Brain pericyte (primary cell): ENCODE measurements around the gene NYNRIN.

Source experiments
- DNase-seq: peaks from one replicate; pipeline ENCODE4 v3.0.0-alpha.2; 2012; ENCODE audit warnings: low read depth, low spot score

Gene NYNRIN

GRCh38 chr14:24430682-24431568, 32.1 kb downstream of the NYNRIN start:
- no peak for DNase-seq

GRCh38 chr14:24431569-24432258, 32.9 kb downstream of the NYNRIN start:
- peak; percentile 69 for DNase-seq

GRCh38 chr14:24432259-24433131, 33.7 kb downstream of the NYNRIN start:
- no peak for DNase-seq

- DNase-seq: no peak
Observed at GRCh38 chr14:24434036-24434435, 35.2 kb downstream of the NYNRIN start.

GRCh38 chr14:24434676-24435075, 35.9 kb downstream of the NYNRIN start:
- DNase-seq: no peak

GRCh38 chr14:24435192-24435810, 36.5 kb downstream of the NYNRIN start:
- no peak for DNase-seq

GRCh38 chr14:24435998-24436354, 37.2 kb downstream of the NYNRIN start:
- DNase-seq: no peak

GRCh38 chr14:24436355-24437019, 37.7 kb downstream of the NYNRIN start:
- no peak for DNase-seq

GRCh38 chr14:24437020-24437735, 38.4 kb downstream of the NYNRIN start:
- no peak for DNase-seq

- no peak for DNase-seq
Observed at GRCh38 chr14:24437736-24438067, 38.9 kb downstream of the NYNRIN start.

GRCh38 chr14:24438223-24439097, 39.7 kb downstream of the NYNRIN start:
- no peak for DNase-seq

- no peak for DNase-seq
Observed at GRCh38 chr14:24439257-24439656, 40.5 kb downstream of the NYNRIN start.

GRCh38 chr14:24439830-24440605, 41.2 kb downstream of the NYNRIN start:
- no peak for DNase-seq

GRCh38 chr14:24440606-24441399, 42.0 kb downstream of the NYNRIN start:
- no peak for DNase-seq

GRCh38 chr14:24441485-24441884, 42.7 kb downstream of the NYNRIN start:
- no peak for DNase-seq

GRCh38 chr14:24441904-24442239, 43.1 kb downstream of the NYNRIN start:
- no peak for DNase-seq

- DNase-seq: peak; percentile 98
Observed at GRCh38 chr14:24442240-24443052, 43.6 kb downstream of the NYNRIN start, which contains the start of gene SDR39U1. Gene SDR39U1 (minus strand): TSS chr14:24442776. CDS start chr14:24442769, 7 bp downstream.
